T-cell (primary cell): ENCODE data around the gene OPN1LW. TPM values are rescaled to one million over a fixed set of nuclear protein-coding genes. Genes with fewer than 3 reads are reported as not detected.
A peak's percentile ranks its signal among the peaks of the same experiment; 100 is the strongest.

Experiments used
- ATAC-seq, 4 experiments: fragments of 200-7000 bp in 3 of 4; fragments of 150-1000 bp in 1 of 4; cut with Tn5 transposase; replicated peaks in 1 of 4; 1 replicate in 3 of 4; 2 replicates in 1 of 4; pipeline ENCODE4 v1.10.0; 2021; ENCODE audit warnings: moderate library complexity in 3 of 4, mild to moderate bottlenecking in 2 of 4, moderate number of reproducible peaks in 1 of 4
- CTCF ChIA-PET, 2 donors: fragments of 300-600 bp; sonication (Branson Sonifier 250); formaldehyde crosslinking; loops; one replicate each; lab custom pipeline; 2022; ENCODE audit warnings: antibody characterized with exemption in 2 of 2; lab: Charles Lee
- POLR2A ChIA-PET, 2 donors: fragments of 300-600 bp; sonication (Branson Sonifier 250); formaldehyde crosslinking; loops; one replicate each; lab custom pipeline; 2022; ENCODE audit warnings: antibody characterized with exemption in 2 of 2; lab: Charles Lee
- DNase-seq, 35 experiments: peaks; one replicate each; pipeline versions ENCODE4 v3.0.0 to v3.0.0-alpha.2; 2013 to 2023
- H3K27ac ChIP-seq: one replicate; pipeline ENCODE4 v1.5.1; 2013; ENCODE audit warnings: low read length
- H3K27me3 ChIP-seq, 2 experiments: replicated peaks in 1 of 2; 1 replicate in 1 of 2; 2 replicates in 1 of 2; pipeline versions ENCODE4 v1.6.1 to v1.7.0; 2013; ENCODE audit warnings: low read length in 1 of 2, mixed read lengths in 1 of 2; ENCODE audit not compliant: control insufficient read depth in 2 of 2, insufficient read depth in 2 of 2; ENCODE audit errors: extremely low read depth in 1 of 2
- H3K36me3 ChIP-seq, 2 donors: 1 replicate in 1 of 2; 2 replicates in 1 of 2; pipeline versions ENCODE4 v1.6.1 to v1.7.0; 2013; ENCODE audit warnings: low read length in 1 of 2; ENCODE audit not compliant: control insufficient read depth in 2 of 2, insufficient read depth in 1 of 2; ENCODE audit errors: extremely low read depth in 1 of 2
- H3K4me1 ChIP-seq, 2 experiments: 1 replicate in 1 of 2; 2 replicates in 1 of 2; pipeline versions ENCODE4 v1.6.1 to v1.7.0; 2013; ENCODE audit warnings: low read length in 2 of 2, mixed read lengths in 1 of 2; ENCODE audit not compliant: insufficient read depth in 2 of 2, control insufficient read depth in 1 of 2; ENCODE audit errors: extremely low read depth in 1 of 2
- H3K4me3 ChIP-seq, 2 donors: 1 replicate in 1 of 2; 2 replicates in 1 of 2; pipeline versions ENCODE4 v1.5.1 to v1.7.0; 2013; ENCODE audit warnings: mild to moderate bottlenecking in 2 of 2, low read length in 1 of 2, moderate library complexity in 1 of 2; ENCODE audit not compliant: control insufficient read depth in 1 of 2; ENCODE audit errors: extremely low read depth in 1 of 2
- H3K9me3 ChIP-seq: 2 replicates; pipeline ENCODE4 v1.7.0; 2013
- H3K27ac Mint-ChIP-seq, 2 donors: one replicate each; pipeline ENCODE4 v1.8.0; 2020 to 2021; ENCODE audit warnings: mild to moderate bottlenecking in 2 of 2, mixed read lengths in 2 of 2
- H3K27me3 Mint-ChIP-seq, 2 donors: one replicate each; pipeline ENCODE4 v1.8.0; 2021 to 2022; ENCODE audit warnings: mixed read lengths in 2 of 2
- H3K36me3 Mint-ChIP-seq: one replicate; pipeline ENCODE4 v1.8.0; 2021; ENCODE audit warnings: mixed read lengths
- H3K4me1 Mint-ChIP-seq, 3 donors: one replicate each; pipeline ENCODE4 v1.8.0; 2020 to 2022; ENCODE audit warnings: mixed read lengths in 3 of 3, mild to moderate bottlenecking in 1 of 3
- H3K4me3 Mint-ChIP-seq, 3 donors: one replicate each; pipeline ENCODE4 v1.8.0; 2020 to 2022; ENCODE audit warnings: mild to moderate bottlenecking in 3 of 3, mixed read lengths in 3 of 3, moderate library complexity in 3 of 3
- H3K9me3 Mint-ChIP-seq, 3 donors: one replicate each; pipeline ENCODE4 v1.8.0; 2020 to 2022; ENCODE audit warnings: mixed read lengths in 3 of 3
- WGBS: methylation state at CpG from one replicate; pipeline ENCODE4 v1.1.5; 2013; ENCODE audit warnings: missing lambda C conversion rate; ENCODE audit not compliant: insufficient coverage; 5-methylcytosine and 5-hydroxymethylcytosine counted together
- total RNA-seq, 35 experiments: library from RNA in 6 of 35; stranded (reverse) in 6 of 35; fragments of 120-200 nt in 1 of 35; gene quantifications; one replicate each; pipeline versions ENCODE4 v1.2.1 to v1.2.4 and lab custom pipeline; 2013 to 2026

OPN1LW gene
- total RNA-seq, 5 donors from 2014 or later (not counting 1 experiment from before 2014, with no cell fraction given), result not detected

DNA sequence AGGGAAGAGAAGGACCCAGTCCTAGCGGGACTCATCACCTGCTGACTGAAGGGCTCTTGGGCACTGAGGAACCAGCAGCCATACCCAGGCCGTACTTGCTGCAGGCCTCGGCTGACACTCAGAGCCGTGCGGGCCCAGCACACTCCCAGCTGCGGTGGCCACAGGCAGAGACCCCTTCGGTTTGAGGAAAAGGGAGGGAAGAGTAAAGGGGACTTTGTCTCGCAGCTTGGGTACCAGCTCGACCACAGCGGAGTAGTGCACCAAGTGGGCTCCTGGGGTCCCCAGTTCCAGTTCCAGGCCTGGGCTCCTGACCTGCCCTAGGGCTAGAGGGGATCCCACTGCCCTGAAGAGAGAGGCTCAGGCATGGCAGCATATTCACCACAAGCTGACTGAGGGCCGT, 17.9 kb upstream of the OPN1LW start:
- no peaks in the 10 kb centered on the region for H3K36me3 Mint-ChIP-seq
- no peak for ATAC-seq
- peaks cover 0 to 4% of the 10 kb centered on the region in 2 donors for H3K27me3 Mint-ChIP-seq
- H3K4me1 Mint-ChIP-seq, result peaks cover 21 to 34% (median 24%) of the 10 kb centered on the region in 3 donors
- POLR2A ChIA-PET, result no interaction called here
- Histone ChIP-seq H3K4me3 (no peak overlapping the region), H3K9me3 (no peaks in the 10 kb centered on the region), H3K4me1 (peaks cover 16 to 37% of the 10 kb centered on the region in 2 experiments), H3K36me3 (no peaks in the 10 kb centered on the region), H3K27ac (no peak overlapping the region), H3K27me3 (no peaks in the 10 kb centered on the region)
- H3K27ac Mint-ChIP-seq, result no peak overlapping the region
- CTCF ChIA-PET, result interaction anchor here in 1 of 2 donors (1.1 kb wide), 1 partner anchor 11 kb away, joined by 3 read pairs; no protein-coding TSS in a partner anchor
- no peaks in the 10 kb centered on the region for H3K9me3 Mint-ChIP-seq
- no peak overlapping the region for H3K4me3 Mint-ChIP-seq
- WGBS, result no CpG with 5 or more reads among the region's 11 CpGs
- DNase-seq, result no peak

DNA sequence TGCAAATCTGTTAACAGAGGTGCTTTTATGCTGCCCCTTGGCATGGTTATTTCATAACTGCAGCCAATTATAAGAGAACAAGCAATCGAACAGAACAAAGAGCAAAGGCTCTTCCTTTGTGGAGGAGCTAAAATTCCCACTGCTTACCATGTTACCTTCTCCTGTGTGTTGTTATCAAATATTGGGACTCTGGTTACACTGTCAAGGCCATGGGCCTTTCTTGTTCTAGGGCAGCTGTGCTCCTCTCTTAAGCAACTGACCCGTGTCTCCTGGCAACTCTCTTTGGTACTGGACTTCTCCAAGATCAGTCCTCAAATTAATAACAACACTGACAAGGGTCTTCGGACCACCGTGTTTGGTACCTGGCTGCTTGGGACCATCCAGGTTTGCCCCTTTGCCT, 12.1 kb upstream of the OPN1LW start:
- Mint-ChIP-seq H3K36me3 (no peaks in the 10 kb centered on the region), H3K27ac (no peak overlapping the region), H3K4me1 (peaks cover 16 to 23% (median 20%) of the 10 kb centered on the region in 3 donors), H3K9me3 (no peaks in the 10 kb centered on the region), H3K4me3 (no peak overlapping the region), H3K27me3 (peaks cover 0 to 7% of the 10 kb centered on the region in 2 donors)
- no peak for DNase-seq
- H3K4me1 ChIP-seq, result peaks cover 4 to 16% of the 10 kb centered on the region in 2 experiments
- ChIA-PET CTCF (no interaction called here), POLR2A (no interaction called here)
- no peak for ATAC-seq
- H3K4me3 ChIP-seq, result no peak overlapping the region
- no peaks in the 10 kb centered on the region for H3K27me3 ChIP-seq
- H3K36me3 ChIP-seq, result no peaks in the 10 kb centered on the region
- WGBS, result no CpG with 5 or more reads among the region's 4 CpGs
- H3K9me3 ChIP-seq, result no peaks in the 10 kb centered on the region
- H3K27ac ChIP-seq, result no peak overlapping the region

GRCh38 chrX:154132366-154132765, 11.7 kb upstream of the OPN1LW start:
- H3K27me3 ChIP-seq, result no peaks in the 10 kb centered on the region
- no peak overlapping the region for H3K4me3 ChIP-seq
- Mint-ChIP-seq H3K27ac (no peak overlapping the region), H3K4me3 (no peak overlapping the region), H3K36me3 (no peaks in the 10 kb centered on the region), H3K27me3 (peaks cover 0 to 7% of the 10 kb centered on the region in 2 donors), H3K4me1 (peaks cover 16 to 26% (median 24%) of the 10 kb centered on the region in 3 donors), H3K9me3 (no peaks in the 10 kb centered on the region)
- no CpG with 5 or more reads among the region's 9 CpGs for WGBS
- peaks cover 4 to 20% of the 10 kb centered on the region in 2 experiments for H3K4me1 ChIP-seq
- ChIA-PET POLR2A (no interaction called here), CTCF (no interaction called here)
- DNase-seq (no peak), ATAC-seq (no peak)
- H3K9me3 ChIP-seq, result no peaks in the 10 kb centered on the region
- H3K27ac ChIP-seq, result no peak overlapping the region
- no peaks in the 10 kb centered on the region for H3K36me3 ChIP-seq

DNA sequence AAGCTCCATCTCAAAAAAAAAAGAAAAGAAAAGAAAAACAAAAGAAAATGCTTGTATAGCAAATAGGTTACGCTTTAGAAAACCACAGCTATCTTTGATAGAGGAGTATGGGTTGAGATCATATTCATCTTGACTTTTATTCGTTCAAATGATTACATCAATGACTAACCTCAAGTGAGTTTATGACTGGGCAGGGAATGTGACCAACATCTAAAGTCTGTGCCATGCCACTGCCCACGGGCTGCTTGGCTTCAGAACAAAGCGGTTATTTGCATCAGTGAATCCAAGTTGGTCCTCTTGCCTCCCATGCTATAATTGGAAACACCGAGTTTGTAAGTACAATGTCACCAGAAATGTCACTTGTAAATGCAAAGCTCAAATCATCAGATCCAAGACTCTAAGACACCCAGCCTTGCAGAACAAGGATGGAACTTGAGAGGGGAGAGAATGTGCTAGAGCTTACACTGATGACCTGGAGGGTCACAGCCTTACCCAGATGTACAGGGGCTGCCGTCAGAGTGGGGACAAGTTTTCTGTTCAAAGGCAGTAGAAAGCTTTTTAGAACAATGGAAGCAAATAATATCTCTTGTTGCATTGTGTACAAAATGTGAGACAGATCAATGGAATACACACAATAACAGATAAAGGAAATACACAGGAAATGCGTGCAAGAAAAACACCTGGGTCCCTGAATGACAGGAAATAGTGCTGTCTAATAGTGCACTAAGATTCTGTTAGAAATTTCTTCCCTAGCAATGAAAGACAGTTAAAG, 8.4 kb upstream of the OPN1LW start:
- Histone ChIP-seq H3K36me3 (no peaks in the 10 kb centered on the region), H3K27me3 (no peaks in the 10 kb centered on the region), H3K4me3 (no peak overlapping the region), H3K9me3 (no peaks in the 10 kb centered on the region), H3K27ac (peak overlapping the region; percentile 94), H3K4me1 (peaks cover 4 to 31% of the 10 kb centered on the region in 2 experiments)
- POLR2A ChIA-PET, result interaction anchor here in 1 of 2 donors (0.6 to 1.2 kb wide), 4 partner anchors 39 to 174 kb away, joined by 3 to 7 read pairs (median 4); no protein-coding TSS in a partner anchor
- Mint-ChIP-seq H3K9me3 (no peaks in the 10 kb centered on the region), H3K27me3 (peaks cover 0 to 8% of the 10 kb centered on the region in 2 donors), H3K27ac (peak overlapping the region; percentile 86 to 96), H3K4me3 (peak overlapping the region; percentile 69 to 77 (median 75)), H3K4me1 (peaks cover 27 to 37% (median 31%) of the 10 kb centered on the region in 3 donors), H3K36me3 (no peaks in the 10 kb centered on the region)
- 60% methylated on average over 1 of the region's 7 CpGs for WGBS
- CTCF ChIA-PET, result interaction anchor here in 1 of 2 donors (1.0 to 1.1 kb wide), 2 partner anchors 43 to 116 kb away, joined by 3 read pairs; partner anchors contain the start of gene IRAK1
- DNase-seq (peak in 17 of 35 experiments; percentile 1 to 63 (median 14)), ATAC-seq (peak in 3 of 4 experiments; percentile 47 to 75 (median 61))

DNA sequence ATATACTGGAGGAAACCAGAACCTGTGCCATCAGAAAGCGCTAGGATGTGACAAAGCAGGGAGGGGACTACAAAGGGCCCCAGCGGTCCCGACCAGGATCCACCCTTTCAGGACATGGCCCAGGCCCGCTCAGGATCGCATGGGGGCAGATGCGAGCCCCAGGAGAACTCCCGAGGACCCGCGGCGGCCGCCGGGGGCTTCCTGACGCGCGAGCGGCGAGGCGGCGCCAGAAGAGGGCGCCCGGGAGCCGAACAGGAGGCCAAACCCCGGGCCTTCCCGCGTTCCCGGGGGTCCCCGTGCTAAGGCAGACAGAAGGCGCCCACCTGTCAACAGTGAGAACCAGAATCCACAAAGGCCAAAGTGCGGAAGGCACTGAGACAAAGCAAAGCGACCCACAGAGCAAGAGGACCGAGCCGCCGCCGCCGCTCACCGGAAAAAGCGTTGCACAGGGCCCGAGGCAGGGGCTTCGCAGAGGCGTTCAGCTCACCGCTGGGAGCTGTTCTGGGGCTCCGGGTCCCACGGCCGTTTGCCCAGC, 7.3 kb upstream of the OPN1LW start:
- H3K9me3 Mint-ChIP-seq, result no peaks in the 10 kb centered on the region
- ChIA-PET POLR2A (interaction anchor here in 1 of 2 donors (0.6 kb wide), 1 partner anchor 263 kb away, joined by 3 read pairs; no protein-coding TSS in a partner anchor), CTCF (interaction anchor here in 1 of 2 donors (0.7 to 1.1 kb wide), 3 partner anchors 11 to 581 kb away, joined by 3 to 4 read pairs (median 3); no protein-coding TSS in a partner anchor)
- Histone ChIP-seq H3K36me3 (no peaks in the 10 kb centered on the region), H3K4me1 (peaks cover 4 to 31% of the 10 kb centered on the region in 2 experiments), H3K27me3 (no peaks in the 10 kb centered on the region), H3K4me3 (peak overlapping the region in 1 of 2 donors; percentile 39), H3K27ac (peak overlapping the region; percentile 94), H3K9me3 (no peaks in the 10 kb centered on the region)
- WGBS, result 0% methylated on average over 25 of the region's 44 CpGs
- ATAC-seq (peak; percentile 71 to 83 (median 74)), DNase-seq (peak; percentile 42 to 82 (median 64))
- peak overlapping the region; percentile 69 to 77 (median 75) for H3K4me3 Mint-ChIP-seq
- H3K4me1 Mint-ChIP-seq, result peaks cover 27 to 37% (median 31%) of the 10 kb centered on the region in 3 donors
- H3K27ac Mint-ChIP-seq, result peak overlapping the region; percentile 86 to 96
- peaks cover 0 to 8% of the 10 kb centered on the region in 2 donors for H3K27me3 Mint-ChIP-seq
- H3K36me3 Mint-ChIP-seq, result no peaks in the 10 kb centered on the region

DNA sequence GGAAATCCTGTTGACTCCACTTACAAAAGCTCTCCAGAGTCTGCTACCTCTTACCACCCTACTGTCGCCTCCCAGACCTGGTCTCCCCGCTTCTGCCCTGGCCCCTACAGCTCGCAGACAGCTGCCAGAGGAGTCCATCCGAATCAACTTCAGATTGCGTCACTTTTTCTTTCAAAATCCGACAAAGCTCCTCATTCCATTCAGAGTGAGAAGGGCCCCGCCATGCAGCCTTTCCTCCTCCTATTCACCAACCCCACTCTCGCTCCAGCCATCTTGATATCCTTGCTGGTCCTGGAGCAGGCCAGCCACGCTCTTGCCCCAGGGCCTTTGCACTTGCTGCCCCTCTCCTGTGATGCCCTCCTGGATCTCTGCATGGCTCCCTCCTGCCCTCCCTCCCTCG, 5.2 kb upstream of the OPN1LW start:
- POLR2A ChIA-PET, result no interaction called here
- no peaks in the 10 kb centered on the region for H3K27me3 ChIP-seq
- H3K4me3 ChIP-seq, result no peak overlapping the region
- H3K27ac ChIP-seq, result no peak overlapping the region
- peaks cover 27 to 37% (median 31%) of the 10 kb centered on the region in 3 donors for H3K4me1 Mint-ChIP-seq
- DNase-seq, result no peak
- no peaks in the 10 kb centered on the region for H3K9me3 Mint-ChIP-seq
- H3K27ac Mint-ChIP-seq, result peak overlapping the region in 1 of 2 donors; percentile 57
- H3K4me1 ChIP-seq, result peaks cover 4 to 31% of the 10 kb centered on the region in 2 experiments
- H3K4me3 Mint-ChIP-seq, result no peak overlapping the region
- H3K36me3 Mint-ChIP-seq, result no peaks in the 10 kb centered on the region
- WGBS, result 92% methylated on average over 8 of the region's 10 CpGs
- H3K36me3 ChIP-seq, result no peaks in the 10 kb centered on the region
- no peak for ATAC-seq
- H3K9me3 ChIP-seq, result no peaks in the 10 kb centered on the region
- peaks cover 0 to 8% of the 10 kb centered on the region in 2 donors for H3K27me3 Mint-ChIP-seq
- CTCF ChIA-PET, result no interaction called here
